HG03097 (cell line): ENCODE data around the gene ZNF319.
"Not testable (repeated sequence)": the region's sequence is repeated elsewhere in the genome, so short reads cannot be mapped to it uniquely, and the experiment has no call there.

Experiments
- ATAC-seq: cut with Tn5 transposase; IDR thresholded peaks from one replicate; pipeline ENCODE4 v1.9.1; 2021; ENCODE audit not compliant: unreplicated experiment, low FRiP score

The ZNF319 gene

GRCh38 chr16:58022601-58023371 lies 22.3 kb upstream of the ZNF319 start:
- no peak for ATAC-seq

GRCh38 chr16:58021661-58022551 lies 21.4 kb upstream of the ZNF319 start:
- ATAC-seq: no peak

- no peak for ATAC-seq
Observed at GRCh38 chr16:58020628-58021521, 20.4 kb upstream of the ZNF319 start.

- ATAC-seq: no peak
Observed at GRCh38 chr16:58019866-58020538, 19.5 kb upstream of the ZNF319 start.

- ATAC-seq: no peak
Observed at GRCh38 chr16:58018803-58019202, 18.3 kb upstream of the ZNF319 start.

- no peak for ATAC-seq
Observed at GRCh38 chr16:58016840-58017446, 16.5 kb upstream of the ZNF319 start.

- ATAC-seq: no peak
Observed at GRCh38 chr16:58013201-58013956, 12.9 kb upstream of the ZNF319 start.

GRCh38 chr16:58012481-58012880 lies 12.0 kb upstream of the ZNF319 start:
- ATAC-seq: no peak

- no peak for ATAC-seq
Observed at GRCh38 chr16:58011652-58012051, 11.2 kb upstream of the ZNF319 start.

GRCh38 chr16:58010886-58011285 lies 10.4 kb upstream of the ZNF319 start:
- no peak for ATAC-seq

- ATAC-seq: no peak
Observed at GRCh38 chr16:58009856-58010416, 9.5 kb upstream of the ZNF319 start.

- ATAC-seq: not testable (repeated sequence)
Observed at GRCh38 chr16:58004736-58005135, 4.3 kb upstream of the ZNF319 start.

- no peak for ATAC-seq
Observed at GRCh38 chr16:58002936-58003335, 2.5 kb upstream of the ZNF319 start.

- ATAC-seq: no peak
Observed at GRCh38 chr16:58002416-58002800, 1.9 kb upstream of the ZNF319 start.

- ATAC-seq: no peak
Observed at GRCh38 chr16:58001781-58002415, 1.4 kb upstream of the ZNF319 start.

GRCh38 chr16:58000706-58001676 lies 519 bp upstream of the ZNF319 start, which contains the start of gene USB1:
Gene USB1 (plus strand): TSS chr16:58001407. CDS start chr16:58001484, 77 bp downstream.
- ATAC-seq: peak; percentile 69

GRCh38 chr16:57999366-57999970 lies 1.0 kb downstream of the ZNF319 start:
- ATAC-seq: no peak
